Effector CD4-positive, alpha-beta T cell (primary cell): Measurements from ENCODE around the gene ENPP3.

Source experiments
- DNase-seq: peaks from one replicate; pipeline ENCODE4 v3.0.0-alpha.2; 2020

ENPP3 gene

GRCh38 chr6:131769385-131770141, 132.5 kb downstream of the ENPP3 start:
- no peak for DNase-seq

GRCh38 chr6:131770776-131771175, 133.7 kb downstream of the ENPP3 start:
- DNase-seq: no peak

GRCh38 chr6:131773284-131773950, 136.3 kb downstream of the ENPP3 start:
- DNase-seq: no peak

DNA sequence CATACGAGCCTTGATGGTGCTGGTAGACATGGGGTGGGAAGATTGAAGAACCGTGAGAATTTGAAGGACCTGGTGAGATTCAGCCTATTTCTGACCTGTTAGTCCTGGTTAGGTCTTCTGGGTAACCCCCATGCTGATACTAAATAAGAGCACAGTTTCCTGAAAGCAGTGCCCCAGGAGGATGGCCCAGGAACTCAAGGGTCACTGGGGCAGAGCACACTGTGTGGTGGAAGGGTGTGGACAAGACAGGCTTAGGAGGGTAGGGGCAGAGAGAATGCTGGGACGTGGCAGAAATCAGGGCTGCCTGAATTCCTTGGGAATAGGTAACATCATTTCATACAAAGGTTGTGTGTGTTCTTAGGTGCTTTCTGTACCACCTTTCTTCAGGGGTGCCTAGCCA, 138.8 kb downstream of the ENPP3 start:
- no peak for DNase-seq

DNA sequence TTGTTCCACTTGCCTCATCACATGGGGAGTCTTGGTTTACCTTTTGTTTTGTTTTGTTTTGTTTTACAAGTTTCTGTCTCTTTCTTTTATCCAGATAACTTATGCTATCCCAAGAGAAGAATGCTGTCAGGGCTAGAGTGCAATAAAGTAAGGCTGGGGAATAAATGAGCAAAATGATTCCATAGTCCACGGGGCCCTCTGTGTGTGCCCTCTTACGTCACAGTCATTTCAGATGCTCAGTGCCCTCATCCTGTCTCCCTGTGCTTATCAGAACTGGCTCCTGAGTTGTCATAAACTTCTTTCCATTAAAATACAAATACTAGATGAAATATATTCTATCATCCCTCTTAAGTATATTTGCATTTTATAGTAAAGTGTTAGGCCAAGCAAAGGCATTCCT, 139.9 kb downstream of the ENPP3 start:
- no peak for DNase-seq

DNA sequence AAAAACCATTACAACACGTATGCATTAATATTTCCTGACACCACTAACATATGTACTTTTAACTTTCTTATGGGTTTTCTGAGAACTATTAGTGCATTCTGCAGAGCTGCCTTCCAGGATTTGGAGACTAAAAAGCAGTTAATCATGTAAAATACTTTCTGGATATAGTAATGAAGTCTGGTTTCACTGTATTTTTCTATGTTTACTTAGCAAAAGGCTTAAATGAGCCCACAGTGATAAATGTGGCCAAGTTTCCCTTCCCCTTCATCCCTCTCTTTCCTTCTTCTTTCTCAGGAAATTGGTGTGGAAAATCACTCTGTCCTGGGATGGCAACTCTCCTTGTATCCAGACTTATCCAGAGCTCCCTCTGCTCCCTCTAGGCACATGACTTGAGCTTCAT, 141.1 kb downstream of the ENPP3 start:
- DNase-seq: no peak

GRCh38 chr6:131779304-131779703, 142.2 kb downstream of the ENPP3 start:
- DNase-seq: no peak

DNA sequence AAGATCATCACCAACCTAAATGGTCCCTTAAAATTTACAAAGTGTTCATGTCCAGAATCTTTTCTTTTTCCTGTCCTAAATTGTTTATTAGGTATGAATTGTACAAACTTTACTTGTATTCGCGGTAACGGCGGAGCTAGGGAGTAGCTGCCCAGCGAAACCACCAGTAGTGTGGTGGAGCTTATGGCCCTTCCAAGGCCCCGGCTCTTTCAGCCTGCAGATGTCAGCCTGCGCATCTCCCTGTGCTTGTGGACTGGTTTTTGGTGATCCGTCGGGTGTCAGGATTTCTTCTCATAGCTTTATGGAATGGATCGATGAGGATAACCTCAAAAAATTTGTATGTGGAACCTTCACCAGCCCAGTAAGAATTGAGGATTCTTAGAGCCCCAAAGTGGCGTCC, 143.5 kb downstream of the ENPP3 start:
- no peak for DNase-seq

DNA sequence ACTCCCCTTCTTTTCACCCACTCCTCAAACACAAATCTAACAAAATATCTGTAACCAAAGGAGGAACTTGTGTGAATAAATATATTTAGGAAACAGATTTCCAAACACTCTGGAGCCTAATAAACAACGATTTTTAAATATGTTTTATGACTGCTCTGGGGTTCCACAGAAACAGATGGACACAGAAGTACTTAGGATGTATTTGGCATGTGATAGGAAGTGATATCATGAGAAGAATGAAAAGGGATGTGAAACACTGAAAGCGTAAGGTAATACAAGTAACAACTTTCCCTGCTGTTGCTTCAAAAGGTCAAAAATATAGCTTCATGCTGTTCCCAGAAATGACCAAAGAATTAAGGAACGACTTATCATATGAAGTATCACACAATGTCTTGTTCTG, 144.6 kb downstream of the ENPP3 start:
- no peak for DNase-seq

DNA sequence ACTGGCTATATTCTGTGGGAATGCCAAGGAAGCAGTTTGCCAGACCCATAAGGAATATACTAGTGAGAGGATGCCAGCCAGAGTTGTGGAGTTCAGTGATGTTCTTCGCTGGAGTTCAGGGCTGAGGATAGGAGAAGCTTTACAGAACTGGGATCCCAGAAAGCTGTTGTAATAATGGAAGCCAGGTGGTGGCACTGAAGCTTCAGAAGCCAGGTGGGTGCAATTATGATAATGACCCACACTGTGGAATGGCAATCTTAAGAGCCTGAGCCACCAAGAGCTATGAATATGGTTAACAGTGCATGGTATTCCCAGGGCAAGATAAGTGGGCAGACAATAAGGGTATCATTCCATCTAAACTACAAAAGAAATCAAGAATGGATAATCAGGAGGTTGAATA, 145.7 kb downstream of the ENPP3 start:
- no peak for DNase-seq

DNA sequence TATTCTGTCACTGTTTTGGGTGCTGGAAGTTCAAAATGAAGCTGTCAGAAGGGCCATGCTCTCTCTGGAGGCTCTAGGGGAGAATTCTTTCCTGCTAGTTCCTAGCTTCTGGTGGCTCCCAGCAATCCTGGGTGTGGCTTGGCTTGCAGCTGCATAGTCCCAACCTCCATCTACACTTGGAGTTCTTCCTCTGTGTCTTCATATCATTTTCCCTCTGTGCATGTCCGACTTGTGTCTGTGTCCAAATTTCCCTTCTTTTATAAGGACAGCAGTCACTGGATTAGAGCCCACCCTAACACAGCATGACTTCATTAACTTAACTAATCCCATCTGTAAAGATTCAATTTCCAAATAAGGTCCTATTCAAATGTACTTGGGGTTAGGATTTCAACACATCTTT, 147.5 kb downstream of the ENPP3 start:
- no peak for DNase-seq

DNA sequence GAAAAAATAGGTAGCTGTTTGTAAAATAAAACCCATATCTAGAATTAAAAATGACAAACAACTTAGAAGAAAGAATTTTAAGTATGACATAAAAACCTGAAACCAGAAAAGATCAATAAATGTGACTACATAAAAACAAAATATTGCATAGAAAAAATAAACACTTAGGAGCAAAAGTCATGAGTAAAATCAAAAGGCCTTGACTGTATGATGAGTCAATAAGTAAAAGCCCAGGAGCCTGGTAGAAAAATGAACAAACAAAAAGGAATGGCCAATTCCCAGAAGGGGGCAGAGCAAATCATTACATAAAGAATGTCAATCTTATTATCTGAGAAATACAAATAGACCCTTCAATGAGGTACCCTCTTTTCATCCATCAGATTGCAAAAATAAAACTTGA, 150.0 kb downstream of the ENPP3 start:
- no peak for DNase-seq

DNA sequence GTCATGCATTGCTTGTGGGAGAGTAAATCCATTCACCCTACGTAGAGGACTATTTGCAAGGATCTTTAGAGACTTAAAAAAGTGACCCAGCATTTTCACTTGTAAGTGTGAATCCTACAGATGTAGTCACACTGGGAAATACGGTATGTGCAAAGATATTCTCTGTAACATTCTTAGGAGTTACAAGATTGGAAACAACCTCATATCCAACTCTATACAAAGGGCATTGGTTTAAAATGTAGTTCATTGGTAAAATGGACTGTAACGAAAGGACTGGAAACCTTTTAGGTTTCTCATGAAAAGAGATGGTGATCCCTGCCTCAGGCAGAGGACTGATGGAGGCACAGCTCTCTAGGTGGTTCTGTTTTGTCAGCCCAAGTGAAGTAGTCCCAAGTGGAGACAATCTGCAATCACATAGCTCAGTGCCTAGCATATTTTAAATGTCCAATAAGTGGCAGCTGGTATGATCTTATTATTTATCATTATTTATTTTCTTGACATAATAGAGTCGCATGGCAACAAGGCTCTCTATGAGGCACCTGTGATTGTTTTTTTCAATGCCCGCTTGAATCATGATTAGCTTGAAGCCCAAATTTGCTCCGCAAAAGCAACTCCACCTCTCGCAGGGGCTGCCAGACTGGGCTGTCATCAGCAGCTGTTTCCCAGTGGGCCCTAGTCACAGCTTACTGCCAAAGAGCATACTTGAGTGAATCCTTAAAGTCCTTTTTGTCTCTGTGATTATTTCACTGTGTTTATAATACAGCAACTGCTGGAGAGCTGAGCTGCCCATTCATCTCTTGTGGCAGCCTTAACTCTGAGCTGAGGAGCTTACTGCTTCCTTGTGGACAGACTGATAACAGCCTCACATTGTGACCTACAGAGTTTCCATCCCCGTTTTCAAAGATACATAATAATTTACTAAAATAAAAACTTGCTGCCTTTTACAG, 150.9 kb downstream of the ENPP3 start:
- no peak for DNase-seq

DNA sequence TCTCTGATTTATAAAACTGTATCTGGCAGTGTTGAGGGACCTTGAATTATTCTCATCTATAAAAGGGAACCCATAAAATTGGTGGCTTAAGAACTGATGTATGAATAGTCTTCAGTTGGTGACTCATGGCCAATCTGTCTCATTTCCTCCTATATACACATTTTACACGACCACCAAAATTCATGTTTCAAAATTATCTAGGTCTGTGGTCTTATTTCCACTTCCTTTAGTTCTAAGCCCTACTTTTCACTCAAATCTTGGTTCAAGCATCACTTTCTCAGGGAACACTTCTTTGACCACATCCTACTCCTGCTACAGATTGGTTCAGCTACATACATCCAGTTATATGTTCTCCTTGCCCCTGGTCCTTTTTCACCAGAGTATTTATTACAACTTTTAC, 152.1 kb downstream of the ENPP3 start:
- no peak for DNase-seq

GRCh38 chr6:131791476-131791875, 154.4 kb downstream of the ENPP3 start:
- DNase-seq: no peak

DNA sequence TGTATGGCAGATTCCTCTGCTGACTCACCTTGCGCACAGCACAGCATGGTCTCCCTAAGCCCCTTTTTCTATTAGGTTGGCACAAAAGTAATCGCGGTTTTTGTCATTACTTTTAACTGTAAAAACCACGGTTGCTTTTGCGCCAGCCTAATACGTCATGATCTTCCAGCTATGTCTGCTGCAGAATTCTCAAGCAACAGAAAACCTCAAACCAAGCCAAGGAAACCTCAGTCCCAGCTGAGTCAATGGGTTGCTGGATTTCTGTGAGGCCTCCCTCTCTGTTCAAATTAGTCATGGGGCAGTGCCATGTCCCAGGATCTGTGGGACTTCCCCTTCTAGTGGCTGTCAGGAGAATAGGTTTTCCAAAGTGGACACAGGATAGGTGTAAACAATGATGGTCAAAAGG, 155.0 kb downstream of the ENPP3 start:
- no peak for DNase-seq

GRCh38 chr6:131795366-131795765, 158.3 kb downstream of the ENPP3 start:
- no peak for DNase-seq
